HCT116 (cell line): Measurements from ENCODE around the gene PCCA. TPM values are rescaled to one million over a fixed set of nuclear protein-coding genes. Genes with fewer than 3 reads are reported as not detected.

Experiments
- ATAC-seq: fragments of 200-7000 bp; cut with Tn5 transposase; 2 replicates; pipeline ENCODE4 v1.9.1; 2020; ENCODE audit warnings: mild to moderate bottlenecking, moderate library complexity
- BruUV-seq: library from RNA; stranded (reverse); fragments of 400-500 nt; replicated peaks from 2 replicates; lab custom pipeline; 2021; lab: Mats Ljungman, UMichigan
- CTCF ChIA-PET: fragments of 300-600 bp; sonication (Branson Sonifier 250); formaldehyde crosslinking; loops from one replicate; lab custom pipeline; 2021; ENCODE audit warnings: antibody characterized with exemption; lab: Charles Lee
- POLR2A ChIA-PET: fragments of 300-600, 350-600 bp; sonication (Branson Sonifier 250); formaldehyde crosslinking; loops from one replicate; lab custom pipeline; 2021; ENCODE audit warnings: antibody characterized with exemption; lab: Charles Lee
- RAD21 ChIA-PET, 2 experiments: fragments of 300-600 bp; sonication (Branson Sonifier 250); formaldehyde crosslinking; loops; one replicate each; lab custom pipeline; 2023; ENCODE audit warnings: low total read pairs in 2 of 2; ENCODE audit not compliant: uncharacterized antibody in 2 of 2, unreplicated experiment in 2 of 2, low non-redundant PET in 1 of 2; lab: Charles Lee
- DNase-seq: peaks from one replicate; pipeline ENCODE4 v3.0.0-alpha.2; 2010; ENCODE audit warnings: low read depth, low spot score
- H2AFZ ChIP-seq: fragments of 200-600 bp; shearing (Covaris generic), sonication (generic); 2 replicates; pipeline ENCODE4 v1.6.1; 2017; ENCODE audit warnings: low read depth, mixed run types, mixed read lengths, antibody characterized with exemption, low read length; ENCODE audit not compliant: poor library complexity, severe bottlenecking
- H3K27ac ChIP-seq: 2 replicates; pipeline ENCODE4 v1.5.1; 2012; ENCODE audit warnings: low read depth, low read length
- H3K27me3 ChIP-seq: fragments of 200-600 bp; sonication (generic); 2 replicates; pipeline ENCODE4 v1.6.1; 2016; ENCODE audit warnings: mixed run types, low read length, mixed read lengths; ENCODE audit not compliant: insufficient read depth
- H3K36me3 ChIP-seq, 2 experiments: fragments of 200-500 bp in 1 of 2; fragments of 200-600 bp in 1 of 2; sonication (Bioruptor generic) in 1 of 2; sonication (generic) in 1 of 2; 2 replicates each; pipeline versions ENCODE4 v1.5.1 to v1.6.1; 2014 to 2016; ENCODE audit warnings: low read length in 2 of 2, inconsistent platforms in 1 of 2, mixed read lengths in 1 of 2, mixed run types in 1 of 2; ENCODE audit not compliant: insufficient read depth in 2 of 2, control insufficient read depth in 1 of 2
- H3K4me1 ChIP-seq, 2 experiments: fragments of 200-600 bp in 1 of 2; sonication (generic) in 1 of 2; 2 replicates each; pipeline versions ENCODE4 v1.5.1 to v1.6.1; 2012 to 2017; ENCODE audit warnings: low read length in 2 of 2, inconsistent platforms in 1 of 2, mild to moderate bottlenecking in 1 of 2, mixed read lengths in 1 of 2, mixed run types in 1 of 2, moderate library complexity in 1 of 2; ENCODE audit not compliant: insufficient read depth in 2 of 2, control insufficient read depth in 1 of 2
- H3K4me2 ChIP-seq: fragments of 200-600 bp; sonication (generic); 2 replicates; pipeline ENCODE4 v1.6.1; 2017; ENCODE audit warnings: mixed run types, low read length, mixed read lengths
- H3K4me3 ChIP-seq, 2 experiments: fragments of 200-600 bp in 1 of 2; sonication (generic) in 1 of 2; replicated peaks in 1 of 2; 2 replicates each; pipeline ENCODE4 v1.5.1; 2011 to 2016; ENCODE audit warnings: low read length in 2 of 2, control low read depth in 1 of 2, low read depth in 1 of 2, mild to moderate bottlenecking in 1 of 2, mixed read lengths in 1 of 2, mixed run types in 1 of 2
- H3K79me2 ChIP-seq: fragments of 200-600 bp; sonication (generic); 2 replicates; pipeline ENCODE4 v1.6.1; 2017; ENCODE audit warnings: mild to moderate bottlenecking, mixed run types, low read length, moderate library complexity, mixed read lengths; ENCODE audit not compliant: insufficient read depth
- H3K9ac ChIP-seq: fragments of 200-600 bp; sonication (generic); 2 replicates; pipeline ENCODE4 v1.6.1; 2016; ENCODE audit warnings: low read length, mixed read lengths
- H3K9me2 ChIP-seq: fragments of 200-600 bp; sonication (generic), shearing (Covaris generic); 2 replicates; pipeline ENCODE4 v1.6.1; 2017; ENCODE audit warnings: mixed run types, mild to moderate bottlenecking, moderate library complexity; ENCODE audit not compliant: insufficient read depth
- H3K9me3 ChIP-seq, 2 experiments: fragments of 200-500 bp in 1 of 2; fragments of 200-600 bp in 1 of 2; sonication (Bioruptor generic) in 1 of 2; sonication (generic) in 1 of 2; 2 replicates each; pipeline ENCODE4 v1.6.1; 2014 to 2017; ENCODE audit warnings: low read length in 2 of 2, mixed read lengths in 2 of 2, inconsistent platforms in 1 of 2, low read depth in 1 of 2, mild to moderate bottlenecking in 1 of 2, mixed run types in 1 of 2, moderate library complexity in 1 of 2; ENCODE audit not compliant: control insufficient read depth in 1 of 2, insufficient read depth in 1 of 2
- H4K20me1 ChIP-seq: fragments of 200-600 bp; sonication (generic), shearing (Covaris generic); 2 replicates; pipeline ENCODE4 v1.6.1; 2017; ENCODE audit warnings: mixed run types, mild to moderate bottlenecking, moderate library complexity; ENCODE audit not compliant: insufficient read depth
- ATF3 ChIP-seq: IDR thresholded peaks from 2 replicates; pipeline ENCODE4 v1.6.1; 2012
- CEBPB ChIP-seq: IDR thresholded peaks from 2 replicates; pipeline ENCODE4 v1.6.1; 2012; ENCODE audit warnings: low read depth
- JUND ChIP-seq: IDR thresholded peaks from 2 replicates; pipeline ENCODE4 v1.6.1; 2012
- POLR2A ChIP-seq: IDR thresholded peaks from 2 replicates; pipeline ENCODE4 v1.7.0; 2011; ENCODE audit warnings: borderline replicate concordance; ENCODE audit not compliant: insufficient read depth, insufficient read length; ENCODE audit errors: extremely low read depth
- POLR2AphosphoS5 ChIP-seq: IDR thresholded peaks from 2 replicates; pipeline ENCODE4 v1.6.1; 2011; ENCODE audit warnings: mild to moderate bottlenecking, low read depth, low read length, moderate library complexity
- SRF ChIP-seq: IDR thresholded peaks from 2 replicates; pipeline ENCODE4 v1.6.1; 2012; ENCODE audit warnings: low read depth
- ZFX ChIP-seq: fragments of 450-650 bp; IDR thresholded peaks from 2 replicates; pipeline ENCODE4 v1.6.1; 2017
- ZNF274 ChIP-seq: fragments of 200-500 bp; sonication (Bioruptor generic); IDR thresholded peaks from 2 replicates; pipeline ENCODE4 v1.6.1; 2014; ENCODE audit warnings: mild to moderate bottlenecking, low read depth, low read length, inconsistent platforms
- intact Hi-C: fragments of 100-400 bp; cut with micrococcal nuclease; formaldehyde crosslinking; loops from 2 replicates; pipeline ENCODE4 v1.10.0; 2022
- total RNA-seq: library from RNA; stranded (reverse); gene quantifications from one replicate; pipeline ENCODE4 v1.2.1, GENCODE V29; 2021; ENCODE audit not compliant: unreplicated experiment

PCCA gene
- total RNA-seq, 1 experiment from 2014 or later: 23.0 TPM

- TF ChIP-seq POLR2AphosphoS5 (no peak), ZFX (no peak), SRF (no peak), CEBPB (no peak)
- H3K9me3 ChIP-seq: no peaks in the 10 kb centered on the region; a peak in 1 of 4 replicates
- no peaks in the 10 kb centered on the region for H4K20me1 ChIP-seq
- BruUV-seq: no TSS peak
- no peak overlapping the region for H3K9ac ChIP-seq
- ChIA-PET RAD21 (no interaction called here), CTCF (interaction anchor here (0.7 kb wide), 1 partner anchor 162 kb away, joined by 3 read pairs; no protein-coding TSS in a partner anchor), POLR2A (no interaction called here)
- intact Hi-C loops: no loop called here
- H3K27me3 ChIP-seq: no peaks in the 10 kb centered on the region
- no peaks in the 10 kb centered on the region for H3K36me3 ChIP-seq
- no peak overlapping the region; the same call in 1 of the 2 replicates for H3K27ac ChIP-seq
- H3K4me3 ChIP-seq: no peak overlapping the region
- no peak overlapping the region for H2AFZ ChIP-seq
- no peak for ATAC-seq
- no peaks in the 10 kb centered on the region for H3K79me2 ChIP-seq
- no peak overlapping the region for H3K4me2 ChIP-seq
- H3K4me1 ChIP-seq: peaks cover 50% of the 10 kb centered on the region in 2 experiments
- H3K9me2 ChIP-seq: no peaks in the 10 kb centered on the region; the same call in 1 of the 2 replicates
- no peak for DNase-seq
Measured at GRCh38 chr13:100397627-100398026, 308.7 kb downstream of the PCCA start.

GRCh38 chr13:100398360-100398759, 309.5 kb downstream of the PCCA start:
- H3K9me2 ChIP-seq: no peaks in the 10 kb centered on the region; the same call in 1 of the 2 replicates
- ChIA-PET CTCF (interaction anchor here (0.7 kb wide), 1 partner anchor 163 kb away, joined by 3 read pairs; no protein-coding TSS in a partner anchor), POLR2A (no interaction called here), RAD21 (no interaction called here)
- no peaks in the 10 kb centered on the region; a peak in 1 of 4 replicates for H3K9me3 ChIP-seq
- no peak overlapping the region for H2AFZ ChIP-seq
- ATAC-seq: no peak
- H3K27ac ChIP-seq: no peak overlapping the region
- H4K20me1 ChIP-seq: no peaks in the 10 kb centered on the region
- H3K4me2 ChIP-seq: no peak overlapping the region
- TF ChIP-seq ZFX (no peak), ATF3 (no peak), JUND (no peak), POLR2A (no peak), CEBPB (no peak), ZNF274 (no peak)
- intact Hi-C loops: no loop called here
- H3K4me3 ChIP-seq: no peak overlapping the region
- no peak overlapping the region for H3K9ac ChIP-seq
- DNase-seq: no peak
- no peaks in the 10 kb centered on the region for H3K79me2 ChIP-seq
- H3K4me1 ChIP-seq: peaks cover 43 to 46% of the 10 kb centered on the region in 2 experiments
- BruUV-seq: no TSS peak
- no peaks in the 10 kb centered on the region for H3K36me3 ChIP-seq
- H3K27me3 ChIP-seq: no peaks in the 10 kb centered on the region
